ENCODE results near the gene CHI3L2. TPM values are rescaled to one million over a fixed set of nuclear protein-coding genes. Genes with fewer than 3 reads are reported as not detected.

CHI3L2 gene
- total RNA-seq, 1 donor from 2014 or later, result 1.3 TPM

- peaks cover 18% of the 10 kb centered on the region for H3K27me3 Mint-ChIP-seq (ENCODE audit: unreplicated experiment)
- peaks cover 44% of the 10 kb centered on the region for H3K4me1 Mint-ChIP-seq (ENCODE audit: unreplicated experiment)
- no peak overlapping the region for H3K27ac Mint-ChIP-seq (ENCODE audit: unreplicated experiment)
- no peak for TF ChIP-seq CTCF (IDR thresholded peaks at IDR 0.05; ENCODE audit: unreplicated experiment)
- peaks cover 11% of the 10 kb centered on the region for H3K36me3 Mint-ChIP-seq (ENCODE audit: low read depth, unreplicated experiment)
- H3K4me3 Mint-ChIP-seq (ENCODE audit: unreplicated experiment), result no peak overlapping the region
- H3K9me3 Mint-ChIP-seq (ENCODE audit: unreplicated experiment), result no peaks in the 10 kb centered on the region
- no peak for DNase-seq (ENCODE audit: low spot score)
These were observed 28.7 kb upstream of the CHI3L2 start for GRCh38 chr1:111198836-111199235.

DNA sequence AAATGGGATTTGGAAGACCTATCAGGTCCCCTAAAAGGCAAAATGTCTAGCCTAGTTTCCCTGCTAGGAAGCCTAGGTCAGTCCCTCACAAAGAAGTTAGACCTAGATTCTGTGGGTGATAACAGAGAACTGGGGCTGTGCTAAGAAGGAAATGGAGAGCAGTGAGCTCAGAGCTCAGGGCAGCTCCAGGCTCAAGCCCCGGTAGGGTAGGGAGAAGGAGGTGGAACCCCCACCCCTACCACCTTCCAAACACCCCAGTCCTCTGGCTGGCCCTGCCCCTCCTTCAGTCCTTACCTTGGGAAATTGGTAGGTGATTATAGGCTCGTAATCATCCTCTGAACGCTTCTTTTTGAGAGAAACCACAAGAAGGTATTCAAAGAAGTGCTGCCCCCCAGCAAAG lies 28.2 kb upstream of the CHI3L2 start:
- Mint-ChIP-seq H3K4me3 (ENCODE audit: unreplicated experiment) (no peak overlapping the region), H3K36me3 (ENCODE audit: low read depth, unreplicated experiment) (peaks cover 11% of the 10 kb centered on the region), H3K27ac (ENCODE audit: unreplicated experiment) (no peak overlapping the region), H3K9me3 (ENCODE audit: unreplicated experiment) (no peaks in the 10 kb centered on the region), H3K27me3 (ENCODE audit: unreplicated experiment) (peaks cover 18% of the 10 kb centered on the region), H3K4me1 (ENCODE audit: unreplicated experiment) (peaks cover 39% of the 10 kb centered on the region)
- no peak for TF ChIP-seq CTCF (IDR thresholded peaks at IDR 0.05; ENCODE audit: unreplicated experiment)
- no peak for DNase-seq (ENCODE audit: low spot score)

GRCh38 chr1:111199881-111200801 lies 27.4 kb upstream of the CHI3L2 start, which contains the start of gene DENND2D:
TSS of gene DENND2D (minus strand) at chr1:111200646. CDS start at chr1:111200459, 187 bp downstream.
- Mint-ChIP-seq H3K4me1 (ENCODE audit: unreplicated experiment) (peaks cover 37% of the 10 kb centered on the region), H3K27me3 (ENCODE audit: unreplicated experiment) (peaks cover 24% of the 10 kb centered on the region), H3K4me3 (ENCODE audit: unreplicated experiment) (peak within 1 kb of the TSS; percentile 70), H3K27ac (ENCODE audit: unreplicated experiment) (no peak within 1 kb of the TSS), H3K36me3 (ENCODE audit: low read depth, unreplicated experiment) (peaks cover 7% of the 10 kb centered on the region), H3K9me3 (ENCODE audit: unreplicated experiment) (no peaks in the 10 kb centered on the region)
- DNase-seq (ENCODE audit: low spot score), result no peak
- no peak for TF ChIP-seq CTCF (IDR thresholded peaks at IDR 0.05; ENCODE audit: unreplicated experiment)

- TF ChIP-seq CTCF (IDR thresholded peaks at IDR 0.05; ENCODE audit: unreplicated experiment), result no peak
- H3K36me3 Mint-ChIP-seq (ENCODE audit: low read depth, unreplicated experiment), result peaks cover 3% of the 10 kb centered on the region
- DNase-seq (ENCODE audit: low spot score), result no peak
- H3K27ac Mint-ChIP-seq (ENCODE audit: unreplicated experiment), result no peak overlapping the region
- peaks cover 22% of the 10 kb centered on the region for H3K27me3 Mint-ChIP-seq (ENCODE audit: unreplicated experiment)
- H3K9me3 Mint-ChIP-seq (ENCODE audit: unreplicated experiment), result no peaks in the 10 kb centered on the region
- H3K4me1 Mint-ChIP-seq (ENCODE audit: unreplicated experiment), result peaks cover 41% of the 10 kb centered on the region
- no peak overlapping the region for H3K4me3 Mint-ChIP-seq (ENCODE audit: unreplicated experiment)
These were observed 26.7 kb upstream of the CHI3L2 start for GRCh38 chr1:111200802-111201161.

Data from endothelial cell (in vitro differentiated cells).